ENCODE measurements around the gene UBP1. TPM values are rescaled to one million over a fixed set of nuclear protein-coding genes. Genes with fewer than 3 reads are reported as not detected.

Gene UBP1
- total and polyA plus RNA-seq, 9 of the 15 experiments (the other 6 are each of a cell fraction or from before 2014, with no cell fraction given) = 13.6 to 143 (median 79.6) TPM

GRCh38 chr3:33440328-33441224 lies at the start of gene UBP1 (continued):
- TF ChIP-seq ZNF318 (IDR thresholded peaks at IDR 0.05; ENCODE audit: borderline replicate concordance in 1 of 2, low read depth in 1 of 2) (no peak), PYGO2 (tag; IDR thresholded peaks at IDR 0.05) (no peak), SRSF3 (IDR thresholded peaks at IDR 0.05; ENCODE audit: insufficient read depth, low read length) (no peak), BRD4 (IDR thresholded peaks at IDR 0.05) (no peak), ZNF384 (IDR thresholded peaks at IDR 0.05; ENCODE audit: low read depth, low read length) (no peak), MTF1 (CRISPR knock-in tag; IDR thresholded peaks at IDR 0.05; ENCODE audit: borderline replicate concordance) (no peak), ZNF695 (CRISPR knock-in tag; IDR thresholded peaks at IDR 0.05) (no peak), HNRNPUL1 (IDR thresholded peaks at IDR 0.05; ENCODE audit: low read length) (no peak), MYBL2 (IDR thresholded peaks at IDR 0.05; ENCODE audit: low read depth) (peak; percentile 74), MYBL2 (CRISPR knock-in tag; IDR thresholded peaks at IDR 0.05; ENCODE audit: borderline replicate concordance) (no peak), CEBPZ (IDR thresholded peaks at IDR 0.05; ENCODE audit: borderline replicate concordance, low read depth, low read length) (peak; percentile 92), ZNF133 (CRISPR knock-in tag; IDR thresholded peaks at IDR 0.05) (no peak; the same call in 1 of the 2 replicates), NCOA1 (IDR thresholded peaks at IDR 0.05; ENCODE audit: low read depth) (peak; percentile 78), MLLT1 (IDR thresholded peaks at IDR 0.05) (peak in 1 of 2 experiments; percentile 72; a peak in 3 of 4 replicates)
